Germinal center (tissue), 1 donor: ENCODE measurements around the gene NETO1.
A peak's percentile ranks its signal among the peaks of the same experiment; 100 is the strongest.

Experiments
- DNase-seq: peaks from one replicate; pipeline ENCODE4 v3.0.0; 2012; ENCODE audit warnings: mixed read lengths, low spot score

Gene NETO1

DNA sequence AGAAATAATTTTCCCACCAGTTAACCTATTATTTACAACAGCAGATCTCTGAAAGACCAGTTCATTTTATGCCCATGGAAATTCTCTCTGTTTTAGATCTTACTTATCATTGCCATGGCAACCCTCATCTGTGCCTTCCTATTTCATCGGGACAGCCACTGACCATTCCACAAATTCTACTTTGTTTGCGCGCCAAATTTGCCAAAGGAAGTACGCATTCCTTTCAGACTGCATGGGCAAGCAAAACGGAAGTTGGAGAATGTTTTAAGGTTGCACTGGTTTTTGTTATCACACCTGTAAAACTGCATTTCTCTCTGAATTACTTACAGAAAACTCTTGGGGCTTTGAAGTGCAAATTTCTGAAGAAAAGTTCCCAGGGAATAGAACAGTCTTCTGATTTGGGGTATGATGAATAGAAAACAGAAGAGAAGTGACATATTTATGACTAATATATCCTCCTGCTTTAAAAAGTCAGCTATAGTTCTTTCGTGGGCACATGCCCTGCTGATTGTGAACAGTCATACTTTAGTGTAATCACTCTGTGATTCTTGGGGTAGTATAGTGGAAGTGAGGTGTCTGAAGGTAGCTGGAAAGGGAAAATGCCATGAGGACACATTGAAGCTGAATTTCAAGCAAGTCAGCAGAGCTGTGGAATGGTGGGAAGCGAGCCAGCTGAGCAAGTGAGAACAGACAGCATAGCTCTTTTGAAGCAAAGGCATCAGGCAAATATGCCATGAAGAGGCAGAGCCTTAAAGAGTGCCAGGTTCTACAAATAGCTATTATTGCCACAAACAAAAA lies 20.9 kb downstream of the NETO1 start:
- DNase-seq: no peak

GRCh38 chr18:72843743-72844142 lies 24.0 kb downstream of the NETO1 start:
- no peak for DNase-seq

- DNase-seq: no peak
Measured at GRCh38 chr18:72840109-72840508, 27.7 kb downstream of the NETO1 start.

- no peak for DNase-seq
Measured at GRCh38 chr18:72834731-72835130, 33.1 kb downstream of the NETO1 start.

- no peak for DNase-seq
Measured at GRCh38 chr18:72833471-72833870, 34.3 kb downstream of the NETO1 start.

DNA sequence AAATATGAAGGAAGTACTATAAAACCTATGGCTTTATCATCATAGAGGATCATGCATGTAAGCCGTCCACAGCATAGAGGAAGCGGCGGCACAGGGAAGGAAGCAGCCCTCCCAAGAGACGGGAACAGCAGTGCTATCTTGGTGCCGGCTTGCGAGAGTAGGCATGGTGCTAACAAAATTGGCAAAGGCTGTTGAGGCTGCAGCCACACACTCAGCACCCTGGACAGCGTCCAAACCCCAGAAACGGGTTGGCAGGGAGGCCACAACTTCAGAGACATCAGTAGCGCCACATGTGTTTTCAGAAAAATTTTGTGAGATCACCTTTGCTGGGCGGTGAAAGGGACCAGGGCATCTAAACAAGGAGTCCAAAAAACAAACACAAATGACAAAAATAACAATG lies 37.7 kb downstream of the NETO1 start:
- no peak for DNase-seq

DNA sequence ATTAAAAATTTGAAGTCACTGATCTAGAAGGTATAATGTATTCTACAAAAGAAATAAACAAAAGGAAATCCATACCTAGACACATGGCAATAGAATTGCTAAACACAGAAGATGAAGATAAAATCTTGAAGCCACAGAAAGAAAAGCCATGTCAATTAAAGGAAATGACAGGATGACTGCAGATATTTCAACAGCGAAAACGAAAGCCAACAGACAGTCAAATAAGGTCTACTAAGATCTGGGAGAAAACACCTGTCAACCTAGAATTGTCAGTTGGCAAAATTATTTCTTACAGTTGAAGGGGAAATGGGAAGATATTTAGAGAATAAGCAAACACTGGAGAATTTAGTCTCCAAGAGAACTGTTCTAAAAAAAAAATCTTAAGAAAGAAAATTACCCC lies 39.2 kb downstream of the NETO1 start:
- DNase-seq: no peak

GRCh38 chr18:72826736-72827135 lies 41.1 kb downstream of the NETO1 start:
- DNase-seq: no peak

GRCh38 chr18:72823345-72823744 lies 44.4 kb downstream of the NETO1 start:
- DNase-seq: no peak

- no peak for DNase-seq
Measured at GRCh38 chr18:72822202-72822601, 45.6 kb downstream of the NETO1 start.

DNA sequence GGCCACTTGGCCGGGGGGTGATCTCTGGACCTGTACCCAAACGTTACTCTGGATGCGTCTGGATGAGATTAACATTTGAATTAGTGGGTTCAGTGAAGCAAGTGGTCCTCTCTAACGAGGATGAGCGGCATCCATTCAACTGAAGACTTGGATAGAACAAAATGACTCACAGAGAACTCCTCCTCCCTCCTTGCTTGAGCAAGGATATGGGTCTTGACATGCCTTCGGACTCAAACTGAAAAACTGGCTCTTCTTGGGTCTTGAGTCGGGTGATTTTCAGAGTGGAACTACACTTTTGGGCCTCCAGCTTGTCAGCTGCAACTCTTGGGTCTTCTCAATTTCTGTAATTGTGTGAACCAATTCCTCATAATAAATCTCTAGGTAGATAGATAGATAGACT lies 47.2 kb downstream of the NETO1 start:
- DNase-seq: no peak

DNA sequence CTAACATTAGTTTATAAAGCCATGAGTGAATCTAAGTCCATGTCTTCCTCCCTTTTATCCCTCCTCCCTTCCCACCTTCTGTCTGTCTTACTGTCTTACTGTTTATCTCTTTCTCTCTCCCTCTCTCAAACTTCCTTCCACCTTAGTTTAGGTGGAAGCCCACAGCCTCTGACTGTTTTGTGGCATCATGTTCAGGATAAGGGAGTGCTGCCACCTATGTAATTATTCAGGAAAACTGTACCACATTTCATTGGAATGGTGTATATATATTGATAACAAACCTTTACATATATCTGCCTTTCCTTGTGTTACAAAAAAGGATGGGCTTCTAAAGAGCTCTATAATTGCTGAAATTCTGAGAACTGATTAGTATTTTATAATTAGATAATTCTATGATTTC lies 48.7 kb downstream of the NETO1 start:
- DNase-seq: no peak

- DNase-seq: no peak
Measured at GRCh38 chr18:72811047-72811446, 56.7 kb downstream of the NETO1 start.

DNA sequence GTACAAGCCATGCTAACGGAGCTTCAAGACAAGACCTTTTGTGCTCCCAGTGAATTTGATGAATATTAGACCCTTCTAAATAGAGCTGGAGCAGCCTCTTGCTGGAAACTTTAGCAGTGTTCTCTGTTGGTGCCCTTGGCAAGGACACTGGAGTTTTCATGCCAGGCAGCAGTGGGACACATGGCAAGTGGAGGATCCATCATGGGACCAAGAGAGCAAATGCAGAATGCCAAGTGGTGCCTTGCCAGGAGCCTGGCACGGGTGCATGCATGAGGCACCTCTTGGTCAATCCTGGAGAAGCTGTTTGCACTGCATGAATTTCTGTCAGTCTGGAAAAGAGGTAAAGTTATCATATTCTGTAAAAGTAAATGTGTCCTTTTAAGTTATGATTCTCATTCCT lies 59.1 kb downstream of the NETO1 start:
- DNase-seq: no peak

GRCh38 chr18:72799106-72799505 lies 68.7 kb downstream of the NETO1 start:
- no peak for DNase-seq

GRCh38 chr18:72783530-72783929 lies 84.3 kb downstream of the NETO1 start:
- no peak for DNase-seq

GRCh38 chr18:72774914-72775313 lies 92.9 kb downstream of the NETO1 start:
- no peak for DNase-seq

- DNase-seq: no peak
Measured at GRCh38 chr18:72772916-72773315, 94.9 kb downstream of the NETO1 start.

GRCh38 chr18:72768681-72769229 lies 99.0 kb downstream of the NETO1 start:
- no peak for DNase-seq

- peak; percentile 6 for DNase-seq
Measured at GRCh38 chr18:72762515-72763122, 105.2 kb downstream of the NETO1 start.

- no peak for DNase-seq
Measured at GRCh38 chr18:72752220-72752619, 115.6 kb downstream of the NETO1 start.

DNA sequence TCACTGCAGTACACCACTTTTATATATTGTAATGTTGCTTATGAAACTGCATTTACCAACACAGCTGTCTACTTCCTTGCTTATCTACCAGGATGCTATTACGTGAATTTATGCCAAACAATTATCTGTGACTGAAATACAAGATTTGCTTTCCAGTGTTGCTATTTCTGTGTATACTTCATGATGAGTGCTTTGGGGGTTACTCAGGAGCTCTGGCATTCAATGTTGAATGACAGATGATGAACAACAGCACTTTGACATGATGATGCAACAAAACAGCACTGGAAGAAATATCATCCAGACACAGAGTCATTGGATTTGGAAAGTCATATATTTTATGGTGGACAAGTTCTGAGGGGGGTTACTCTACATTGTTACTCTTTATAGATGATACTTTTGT lies 125.8 kb downstream of the NETO1 start:
- no peak for DNase-seq

- DNase-seq: no peak
Measured at GRCh38 chr18:72738136-72738535, 129.7 kb downstream of the NETO1 start.

DNA sequence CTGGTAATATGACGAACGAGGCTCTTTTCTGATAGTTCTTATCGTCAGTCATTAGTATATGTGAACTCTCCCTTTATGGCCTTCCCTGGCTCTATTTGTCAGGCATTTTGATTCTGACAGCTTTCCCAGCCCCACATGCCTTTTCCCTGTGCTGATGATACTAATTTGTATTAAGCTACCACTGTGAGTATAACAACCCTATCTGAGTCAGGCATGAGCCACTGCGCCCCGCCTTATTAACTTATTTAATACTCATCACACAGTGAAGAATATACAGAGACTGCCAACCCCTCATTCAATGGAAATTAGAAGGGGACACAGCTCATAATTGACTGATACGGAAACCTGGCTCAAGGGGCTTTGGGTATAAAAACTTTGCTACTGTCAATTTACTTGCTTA lies 140.0 kb downstream of the NETO1 start:
- DNase-seq: no peak
